Kidney epithelial cell (primary cell): ENCODE data around the gene ST14. TPM values are rescaled to one million over a fixed set of nuclear protein-coding genes. Genes with fewer than 3 reads are reported as not detected.

Source experiments
- DNase-seq: peaks from one replicate; pipeline ENCODE4 v3.0.0-alpha.2; 2010; ENCODE audit warnings: low read depth
- H3K27me3 ChIP-seq: 2 replicates; pipeline ENCODE4 v1.6.0; 2011; ENCODE audit warnings: low read length; ENCODE audit not compliant: control insufficient read depth, insufficient read depth
- H3K36me3 ChIP-seq: 2 replicates; pipeline ENCODE4 v1.5.1; 2011; ENCODE audit warnings: low read length; ENCODE audit not compliant: control insufficient read depth, insufficient read depth
- H3K4me3 ChIP-seq: 2 replicates; pipeline ENCODE4 v1.5.1; 2011; ENCODE audit warnings: low read depth, mild to moderate bottlenecking, control low read depth, low read length
- total RNA-seq: library from RNA; depleted of rRNA; stranded (reverse); fragments of >200 nt; gene quantifications from 2 replicates; pipeline ENCODE4 v1.2.3, GENCODE V29; 2015
- TF ChIP-seq, protein P1 (sequence below): IDR thresholded peaks from 2 replicates; pipeline ENCODE4 v1.5.1; 2011; ENCODE audit warnings: mild to moderate bottlenecking, moderate library complexity, low read length, control low read depth, inconsistent platforms; ENCODE audit not compliant: insufficient read depth, poor library complexity, severe bottlenecking

ST14 gene
- total RNA-seq, 1 donor from 2014 or later: 93.0 TPM

DNA sequence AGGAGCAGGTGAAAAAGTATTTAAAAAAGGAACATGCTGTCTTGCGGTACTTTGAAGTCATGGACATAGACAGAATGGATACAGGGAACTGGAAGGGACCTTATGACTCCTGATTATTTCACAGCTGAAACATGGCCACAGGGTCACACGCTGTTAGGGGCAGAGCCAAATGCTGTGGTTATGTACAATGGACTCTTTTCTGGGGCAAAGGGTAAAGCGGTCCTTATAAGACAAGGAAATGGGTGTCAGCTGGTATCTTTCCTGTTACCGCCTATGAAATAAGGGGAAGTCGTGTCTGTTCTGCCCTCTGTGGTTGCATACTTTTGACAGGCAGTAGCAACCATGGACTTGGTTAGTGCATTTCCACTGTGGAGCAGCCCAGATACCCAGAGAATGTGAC lies 12.8 kb upstream of the ST14 start:
- no peaks in the 10 kb centered on the region for H3K36me3 ChIP-seq
- H3K27me3 ChIP-seq: no peaks in the 10 kb centered on the region
- DNase-seq: no peak
- TF ChIP-seq, protein P1, sequence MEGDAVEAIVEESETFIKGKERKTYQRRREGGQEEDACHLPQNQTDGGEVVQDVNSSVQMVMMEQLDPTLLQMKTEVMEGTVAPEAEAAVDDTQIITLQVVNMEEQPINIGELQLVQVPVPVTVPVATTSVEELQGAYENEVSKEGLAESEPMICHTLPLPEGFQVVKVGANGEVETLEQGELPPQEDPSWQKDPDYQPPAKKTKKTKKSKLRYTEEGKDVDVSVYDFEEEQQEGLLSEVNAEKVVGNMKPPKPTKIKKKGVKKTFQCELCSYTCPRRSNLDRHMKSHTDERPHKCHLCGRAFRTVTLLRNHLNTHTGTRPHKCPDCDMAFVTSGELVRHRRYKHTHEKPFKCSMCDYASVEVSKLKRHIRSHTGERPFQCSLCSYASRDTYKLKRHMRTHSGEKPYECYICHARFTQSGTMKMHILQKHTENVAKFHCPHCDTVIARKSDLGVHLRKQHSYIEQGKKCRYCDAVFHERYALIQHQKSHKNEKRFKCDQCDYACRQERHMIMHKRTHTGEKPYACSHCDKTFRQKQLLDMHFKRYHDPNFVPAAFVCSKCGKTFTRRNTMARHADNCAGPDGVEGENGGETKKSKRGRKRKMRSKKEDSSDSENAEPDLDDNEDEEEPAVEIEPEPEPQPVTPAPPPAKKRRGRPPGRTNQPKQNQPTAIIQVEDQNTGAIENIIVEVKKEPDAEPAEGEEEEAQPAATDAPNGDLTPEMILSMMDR: no peak
- no peak overlapping the region for H3K4me3 ChIP-seq

DNA sequence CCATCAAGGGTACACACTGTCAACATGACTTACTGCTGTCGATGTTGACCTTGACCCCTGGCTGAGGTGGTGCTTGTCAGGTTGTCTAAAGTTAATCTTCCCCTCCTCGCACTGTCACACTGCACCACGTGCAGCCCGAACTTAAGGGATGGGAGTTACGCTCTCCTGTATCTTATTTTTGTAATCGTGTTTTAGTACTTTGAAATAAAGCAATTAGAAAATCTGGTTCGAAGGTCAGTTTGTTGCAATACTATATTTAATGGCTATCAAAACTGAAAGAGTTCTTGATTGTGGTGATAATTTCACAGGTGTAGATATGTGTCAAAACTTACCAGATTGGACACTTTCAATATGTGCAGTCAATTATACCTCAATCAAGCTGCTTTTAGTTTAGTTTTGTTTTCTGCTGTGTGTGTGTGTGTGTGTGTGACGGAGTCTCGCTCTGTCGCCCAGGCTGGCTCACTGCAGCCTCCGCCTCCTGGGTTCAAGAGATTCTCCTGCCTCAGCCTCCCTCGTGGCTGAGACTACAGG lies 10.7 kb upstream of the ST14 start:
- DNase-seq: no peak
- no peaks in the 10 kb centered on the region for H3K36me3 ChIP-seq
- TF ChIP-seq, protein P1: no peak
- no peak overlapping the region for H3K4me3 ChIP-seq
- H3K27me3 ChIP-seq: no peaks in the 10 kb centered on the region

DNA sequence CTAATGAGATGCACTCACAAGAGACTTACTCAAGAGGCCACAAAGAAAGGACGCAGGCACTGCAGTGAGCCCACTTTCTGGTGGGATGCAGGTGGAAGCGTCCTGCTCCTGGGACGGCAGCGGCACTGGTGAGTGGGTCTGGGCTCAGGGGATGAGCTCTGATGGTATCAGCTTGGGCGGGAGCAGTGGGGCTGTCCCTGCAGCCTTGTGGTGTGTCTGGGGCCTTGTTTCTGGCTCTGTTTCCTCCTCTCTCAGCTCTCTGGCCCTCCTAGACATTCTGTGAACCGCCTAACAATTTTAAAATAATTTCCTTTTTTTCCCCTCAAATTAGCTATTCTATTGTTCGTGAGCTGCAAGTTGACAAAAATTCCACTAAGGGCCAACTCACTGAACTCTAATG lies 8.8 kb upstream of the ST14 start:
- H3K4me3 ChIP-seq: no peak overlapping the region

DNA sequence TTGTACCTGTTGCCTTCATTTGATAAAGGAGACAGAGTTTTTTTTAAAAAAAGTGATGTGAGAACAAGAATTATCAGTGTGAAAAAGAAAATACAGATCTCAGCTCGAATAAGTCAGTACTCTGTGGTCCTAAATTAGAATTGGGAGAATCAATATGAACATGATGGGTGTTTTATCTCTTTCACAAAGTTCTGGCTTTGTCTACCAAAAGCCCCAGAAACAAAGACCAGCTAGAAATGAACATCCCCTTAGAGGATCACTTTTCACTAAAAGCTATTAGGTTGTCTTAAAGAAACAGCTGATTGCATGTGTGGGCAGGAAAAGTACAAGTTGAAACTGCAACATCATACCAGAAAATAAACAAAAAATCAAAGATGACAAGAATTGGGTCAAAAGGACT lies 8.4 kb upstream of the ST14 start:
- Histone ChIP-seq H3K4me3 (no peak overlapping the region), H3K36me3 (no peaks in the 10 kb centered on the region), H3K27me3 (no peaks in the 10 kb centered on the region)
- no peak for DNase-seq
- TF ChIP-seq, protein P1: no peak

More for the DNA sequence above, 8.8 kb upstream of the ST14 start:
- TF ChIP-seq, protein P1: no peak
- Histone ChIP-seq H3K36me3 (no peaks in the 10 kb centered on the region), H3K27me3 (no peaks in the 10 kb centered on the region)
- DNase-seq: no peak

DNA sequence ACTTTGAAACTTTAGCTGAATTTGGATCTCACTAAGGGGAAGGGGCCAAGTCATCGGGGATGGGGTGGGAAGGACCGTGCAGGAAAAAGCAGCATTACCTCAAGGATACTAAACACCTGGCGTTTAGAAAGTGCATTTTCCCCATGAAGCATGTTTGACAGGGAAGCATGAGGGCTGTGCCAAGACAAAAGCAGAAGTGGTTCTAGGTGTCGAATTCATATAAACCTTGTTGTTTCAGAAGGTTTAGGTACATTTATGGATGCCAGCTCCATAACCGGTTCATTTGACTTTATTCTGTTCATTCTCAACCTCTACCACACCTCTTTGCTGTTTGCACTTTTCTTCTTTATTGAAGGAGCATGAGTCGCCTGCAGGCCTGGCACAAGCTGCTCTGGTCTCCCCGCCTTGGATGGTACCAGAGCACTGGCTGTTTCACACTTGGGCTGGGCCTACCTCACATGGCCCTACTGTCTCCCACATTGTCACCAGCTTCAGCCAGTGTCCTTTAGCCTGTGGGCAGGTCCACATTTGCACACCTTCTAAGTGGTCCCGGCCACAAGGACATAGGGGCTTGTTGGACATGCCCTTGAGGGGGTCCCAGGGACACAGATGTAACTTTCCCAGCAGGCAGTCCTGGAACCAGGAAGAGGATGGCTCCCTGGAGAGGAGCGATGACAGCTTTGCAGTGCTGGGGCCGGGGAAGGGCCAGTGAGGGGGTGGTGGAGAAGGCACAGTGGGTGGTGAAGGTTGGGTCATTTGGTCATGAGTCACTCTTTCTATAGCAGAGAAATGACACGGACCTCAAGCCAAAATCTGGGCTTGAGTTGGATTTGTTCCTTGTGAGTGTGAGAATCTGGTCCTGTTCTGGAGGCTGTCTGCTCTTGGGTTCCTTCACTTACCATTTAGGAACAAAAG lies 3.2 kb upstream of the ST14 start:
- Histone ChIP-seq H3K4me3 (no peak overlapping the region), H3K27me3 (peaks cover 27% of the 10 kb centered on the region), H3K36me3 (no peaks in the 10 kb centered on the region)
- DNase-seq: no peak
- TF ChIP-seq, protein P1: no peak
